Smooth muscle cell (in vitro differentiated cells): Measurements from ENCODE around the gene JAK1. TPM values are rescaled to one million over a fixed set of nuclear protein-coding genes. Genes with fewer than 3 reads are reported as not detected.

Experiments
- DNase-seq: peaks from one replicate; lab custom pipeline; 2025; ENCODE audit not compliant: unreplicated experiment; lab: John Stamatoyannopoulos, UW
- H2AFZ ChIP-seq: fragments of 200-600 bp; sonication (generic); 2 replicates; pipeline ENCODE4 v1.6.0; 2016; ENCODE audit warnings: antibody characterized with exemption, low read depth, mild to moderate bottlenecking
- H3F3A ChIP-seq: fragments of 200-600 bp; sonication (generic); 2 replicates; pipeline ENCODE4 v1.6.0; 2017; ENCODE audit warnings: antibody characterized with exemption, low read depth
- H3K27ac ChIP-seq: fragments of 200-600 bp; sonication (generic); 2 replicates; pipeline ENCODE4 v1.5.1; 2016; ENCODE audit warnings: low read depth, mild to moderate bottlenecking
- H3K27me3 ChIP-seq: fragments of 200-600 bp; sonication (generic); 2 replicates; pipeline ENCODE4 v1.6.1; 2016; ENCODE audit warnings: low read depth, mild to moderate bottlenecking
- H3K36me3 ChIP-seq: fragments of 200-600 bp; sonication (generic); 2 replicates; pipeline ENCODE4 v1.5.1; 2016; ENCODE audit warnings: low read depth
- H3K4me1 ChIP-seq: fragments of 200-600 bp; sonication (generic); 2 replicates; pipeline ENCODE4 v1.5.1; 2016; ENCODE audit warnings: low read depth
- H3K4me2 ChIP-seq: fragments of 200-600 bp; sonication (generic); 2 replicates; pipeline ENCODE4 v1.6.0; 2016; ENCODE audit warnings: mild to moderate bottlenecking
- H3K4me3 ChIP-seq: fragments of 200-600 bp; sonication (generic); 2 replicates; pipeline ENCODE4 v1.5.1; 2016; ENCODE audit warnings: mild to moderate bottlenecking
- H3K79me2 ChIP-seq: fragments of 200-600 bp; sonication (generic); 2 replicates; pipeline ENCODE4 v1.6.0; 2016; ENCODE audit warnings: low read depth, mild to moderate bottlenecking
- H3K9ac ChIP-seq: fragments of 200-600 bp; sonication (generic); 2 replicates; pipeline ENCODE4 v1.6.0; 2016; ENCODE audit warnings: low read depth
- H3K9me3 ChIP-seq: fragments of 200-600 bp; sonication (generic); replicated peaks from 2 replicates; pipeline ENCODE4 v1.5.1; 2016; ENCODE audit warnings: low read depth
- H4K20me1 ChIP-seq: fragments of 200-600 bp; sonication (generic); 2 replicates; pipeline ENCODE4 v1.6.0; 2016; ENCODE audit warnings: low read depth
- CTCF ChIP-seq: fragments of 200-600 bp; sonication (generic); IDR thresholded peaks from 2 replicates; pipeline ENCODE4 v1.5.1; 2017; ENCODE audit warnings: borderline replicate concordance, mild to moderate bottlenecking, antibody characterized with exemption; ENCODE audit not compliant: insufficient read depth, poor library complexity, severe bottlenecking
- WGBS: methylation state at CpG from one replicate; pipeline ENCODE4 v1.1.7; 2016; ENCODE audit warnings: low lambda C conversion rate; 5-methylcytosine and 5-hydroxymethylcytosine counted together
- polyA plus RNA-seq: library from polyadenylated mRNA; unstranded; fragments of >200 nt; fragmentation: Nextera tagmentation; extraction: Ambion mirVana; gene quantifications from 2 replicates; pipeline ENCODE4 v1.2.1, GENCODE V29; 2016
- total RNA-seq: library from RNA; depleted of rRNA; stranded (reverse); fragments of >200 nt; gene quantifications from 2 replicates; pipeline ENCODE4 v1.2.3, GENCODE V29; 2014

Gene JAK1
- total and polyA plus RNA-seq, 2 experiments from 2014 or later: 44.9 to 110 TPM

DNA sequence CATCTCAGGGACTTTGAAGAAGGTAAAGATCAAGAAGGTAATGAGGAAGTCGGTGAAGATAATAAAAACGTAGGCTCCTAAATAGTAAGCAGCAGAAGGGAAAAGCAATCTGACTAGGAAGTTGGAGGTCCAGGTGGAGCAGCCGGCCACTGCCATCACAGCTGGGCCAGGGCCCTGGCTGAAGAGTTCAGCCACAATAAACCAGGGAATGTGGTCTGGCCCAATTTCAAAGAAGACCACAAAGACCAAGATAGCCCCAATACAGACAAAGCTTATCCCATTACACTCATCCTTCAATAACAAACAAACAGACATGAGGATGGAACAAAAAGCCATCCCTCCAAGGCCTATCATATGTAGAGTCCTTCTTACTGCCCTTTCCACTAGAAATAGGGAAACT, 18.4 kb upstream of the JAK1 start:
- Histone ChIP-seq H2AFZ (no peak overlapping the region), H3K9me3 (no peaks in the 10 kb centered on the region), H3K27ac (no peak overlapping the region), H3K4me1 (no peaks in the 10 kb centered on the region), H3K36me3 (no peaks in the 10 kb centered on the region), H4K20me1 (no peaks in the 10 kb centered on the region), H3K4me3 (no peak overlapping the region), H3K9ac (no peak overlapping the region), H3F3A (no peaks in the 10 kb centered on the region), H3K79me2 (no peaks in the 10 kb centered on the region), H3K4me2 (no peak overlapping the region), H3K27me3 (no peaks in the 10 kb centered on the region)
- WGBS: 94% methylated on average over 3 of the region's 3 CpGs
- no peak for TF ChIP-seq CTCF
- DNase-seq: no peak

DNA sequence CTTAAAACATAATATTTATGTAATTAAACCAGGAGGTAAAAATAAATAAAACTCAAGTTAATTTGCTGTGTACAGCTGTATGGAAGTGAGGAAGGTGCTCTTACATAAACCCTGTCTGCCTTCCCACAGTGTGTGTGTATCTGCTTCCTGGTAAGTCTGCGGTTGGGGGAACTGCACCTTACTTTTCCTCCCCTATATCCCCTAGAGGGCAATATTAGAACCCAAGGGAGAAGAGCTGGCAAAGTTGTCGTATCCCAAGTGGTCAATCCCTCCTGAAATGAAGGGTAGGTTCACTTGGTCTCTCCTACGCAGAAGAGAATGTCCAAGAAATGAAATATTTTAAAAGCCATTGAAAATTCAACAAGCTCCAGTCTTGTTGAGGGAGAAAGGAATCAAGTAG, 17.8 kb upstream of the JAK1 start:
- Histone ChIP-seq H3K79me2 (no peaks in the 10 kb centered on the region), H2AFZ (no peak overlapping the region), H3K9ac (no peak overlapping the region), H4K20me1 (no peaks in the 10 kb centered on the region), H3F3A (no peaks in the 10 kb centered on the region), H3K4me2 (no peak overlapping the region), H3K27me3 (no peaks in the 10 kb centered on the region), H3K27ac (peak overlapping the region; percentile 72), H3K9me3 (no peaks in the 10 kb centered on the region), H3K4me1 (no peaks in the 10 kb centered on the region), H3K4me3 (no peak overlapping the region), H3K36me3 (no peaks in the 10 kb centered on the region)
- 91% methylated on average over 3 of the region's 3 CpGs for WGBS
- no peak for TF ChIP-seq CTCF
- DNase-seq: no peak

DNA sequence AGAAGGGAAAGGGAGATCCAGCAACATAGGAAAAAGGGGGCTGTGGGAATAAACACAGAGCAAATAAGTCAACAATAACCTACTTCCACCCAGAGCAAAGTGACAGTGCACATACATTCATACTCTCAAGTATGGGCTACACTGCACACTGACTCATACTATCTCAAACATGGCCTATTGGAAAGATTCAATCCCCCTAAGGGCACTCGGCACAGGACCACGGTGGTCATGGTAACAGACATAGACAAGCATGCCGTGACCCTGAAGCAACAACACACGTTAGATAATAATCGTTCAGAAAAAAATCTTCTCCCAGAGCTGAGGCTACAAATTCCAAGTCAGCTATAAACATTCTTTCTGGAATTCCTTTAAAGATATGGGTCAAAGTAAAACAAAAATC, 16.8 kb upstream of the JAK1 start:
- no peaks in the 10 kb centered on the region for H3K27me3 ChIP-seq
- no peaks in the 10 kb centered on the region for H3K9me3 ChIP-seq
- H3F3A ChIP-seq: no peaks in the 10 kb centered on the region
- no peak overlapping the region for H2AFZ ChIP-seq
- no peaks in the 10 kb centered on the region for H3K4me1 ChIP-seq
- H3K4me3 ChIP-seq: no peak overlapping the region
- H3K27ac ChIP-seq: peak overlapping the region; percentile 77
- 27% methylated on average over 5 of the region's 5 CpGs for WGBS
- no peaks in the 10 kb centered on the region for H4K20me1 ChIP-seq
- H3K4me2 ChIP-seq: no peak overlapping the region
- peak overlapping the region; percentile 38 for H3K9ac ChIP-seq
- TF ChIP-seq CTCF: no peak
- H3K79me2 ChIP-seq: no peaks in the 10 kb centered on the region
- no peaks in the 10 kb centered on the region for H3K36me3 ChIP-seq
- DNase-seq: no peak
